ENCODE results near the gene RAB36.

DNA sequence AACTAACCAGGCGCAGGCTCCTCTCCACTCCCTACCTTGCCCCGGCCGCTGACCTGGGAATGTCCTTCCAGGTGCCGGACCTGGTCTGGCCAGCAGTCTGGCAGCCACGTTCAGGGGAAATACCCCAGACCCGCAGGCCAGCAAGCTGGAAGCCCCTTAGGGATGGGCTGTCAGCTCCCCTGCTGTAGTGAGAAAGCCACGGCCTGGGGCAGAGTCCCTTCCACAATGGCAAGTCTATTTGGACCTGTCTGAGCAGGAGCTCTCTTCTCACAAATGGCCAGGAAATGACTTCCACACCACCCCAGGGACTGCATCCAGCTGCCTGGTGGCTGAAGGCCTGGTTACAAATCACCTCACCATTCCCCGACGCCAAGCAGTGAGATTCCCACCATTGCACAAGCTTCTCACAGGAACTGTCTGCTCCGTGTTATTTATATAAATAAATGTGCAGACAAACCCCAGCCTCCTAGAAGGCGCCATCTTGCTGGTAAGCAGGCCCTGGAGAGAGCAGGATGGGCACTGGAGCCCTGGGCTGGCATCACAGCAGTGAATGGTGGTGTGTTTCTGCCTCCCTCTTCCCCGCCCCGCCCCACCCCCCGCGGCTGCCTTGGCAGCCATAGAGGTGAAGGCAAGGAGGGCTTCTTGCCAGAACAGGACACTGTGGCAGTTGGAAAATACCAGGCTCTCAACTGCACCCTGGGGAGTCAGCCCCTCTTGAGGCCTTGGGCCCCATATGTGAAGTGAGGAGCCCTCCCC lies 27.2 kb upstream of the RAB36 start:
- TF ChIP-seq, protein P1, sequence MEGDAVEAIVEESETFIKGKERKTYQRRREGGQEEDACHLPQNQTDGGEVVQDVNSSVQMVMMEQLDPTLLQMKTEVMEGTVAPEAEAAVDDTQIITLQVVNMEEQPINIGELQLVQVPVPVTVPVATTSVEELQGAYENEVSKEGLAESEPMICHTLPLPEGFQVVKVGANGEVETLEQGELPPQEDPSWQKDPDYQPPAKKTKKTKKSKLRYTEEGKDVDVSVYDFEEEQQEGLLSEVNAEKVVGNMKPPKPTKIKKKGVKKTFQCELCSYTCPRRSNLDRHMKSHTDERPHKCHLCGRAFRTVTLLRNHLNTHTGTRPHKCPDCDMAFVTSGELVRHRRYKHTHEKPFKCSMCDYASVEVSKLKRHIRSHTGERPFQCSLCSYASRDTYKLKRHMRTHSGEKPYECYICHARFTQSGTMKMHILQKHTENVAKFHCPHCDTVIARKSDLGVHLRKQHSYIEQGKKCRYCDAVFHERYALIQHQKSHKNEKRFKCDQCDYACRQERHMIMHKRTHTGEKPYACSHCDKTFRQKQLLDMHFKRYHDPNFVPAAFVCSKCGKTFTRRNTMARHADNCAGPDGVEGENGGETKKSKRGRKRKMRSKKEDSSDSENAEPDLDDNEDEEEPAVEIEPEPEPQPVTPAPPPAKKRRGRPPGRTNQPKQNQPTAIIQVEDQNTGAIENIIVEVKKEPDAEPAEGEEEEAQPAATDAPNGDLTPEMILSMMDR (IDR thresholded peaks at IDR 0.05; ENCODE audit: poor library complexity) = no peak
- TF ChIP-seq EZH2 (IDR thresholded peaks at IDR 0.05; ENCODE audit: borderline replicate concordance) (no peak), EZH2phosphoT487 (IDR thresholded peaks at IDR 0.05; ENCODE audit: low read depth, severe bottlenecking, unreplicated experiment) (no peak)
